ENCODE measurements around the gene AAGAB. TPM values are rescaled to one million over a fixed set of nuclear protein-coding genes. Genes with fewer than 3 reads are reported as not detected.

AAGAB gene
- total RNA-seq, 1 experiment from 2014 or later = 34.9 TPM

GRCh38 chr15:67219288-67219687 lies 35.2 kb downstream of the AAGAB start:
- in situ Hi-C loops (cut with HindIII; ENCODE audit: low pct_unique_long_range_greater_than_20kb, low sequenced_read_pairs) = no loop called here
- no peak for DNase-seq (ENCODE audit: low read depth)

GRCh38 chr15:67218428-67218827 lies 36.0 kb downstream of the AAGAB start:
- in situ Hi-C loops (cut with HindIII; ENCODE audit: low pct_unique_long_range_greater_than_20kb, low sequenced_read_pairs) = no loop called here
- DNase-seq (ENCODE audit: low read depth) = no peak

- no peak for DNase-seq (ENCODE audit: low read depth)
Observed at GRCh38 chr15:67216859-67217258, 37.6 kb downstream of the AAGAB start.

GRCh38 chr15:67215102-67215501 lies 39.4 kb downstream of the AAGAB start:
- DNase-seq (ENCODE audit: low read depth) = no peak
- in situ Hi-C loops (cut with HindIII; ENCODE audit: low pct_unique_long_range_greater_than_20kb, low sequenced_read_pairs) = no loop called here

More at GRCh38 chr15:67216859-67217258, 37.6 kb downstream of the AAGAB start:
- in situ Hi-C loops (cut with HindIII; ENCODE audit: low pct_unique_long_range_greater_than_20kb, low sequenced_read_pairs) = no loop called here

- in situ Hi-C loops (cut with HindIII; ENCODE audit: low pct_unique_long_range_greater_than_20kb, low sequenced_read_pairs) = no loop called here
- no peak for DNase-seq (ENCODE audit: low read depth)
Observed at GRCh38 chr15:67212684-67213367, 41.6 kb downstream of the AAGAB start.

GRCh38 chr15:67210555-67211168 lies 43.8 kb downstream of the AAGAB start:
- in situ Hi-C loops (cut with HindIII; ENCODE audit: low pct_unique_long_range_greater_than_20kb, low sequenced_read_pairs) = no loop called here
- DNase-seq (ENCODE audit: low read depth) = no peak

- in situ Hi-C loops (cut with HindIII; ENCODE audit: low pct_unique_long_range_greater_than_20kb, low sequenced_read_pairs) = no loop called here
- DNase-seq (ENCODE audit: low read depth) = no peak
Observed at GRCh38 chr15:67208396-67208795, 46.1 kb downstream of the AAGAB start.

- in situ Hi-C loops (cut with HindIII; ENCODE audit: low pct_unique_long_range_greater_than_20kb, low sequenced_read_pairs) = no loop called here
- DNase-seq (ENCODE audit: low read depth) = no peak
Observed at GRCh38 chr15:67207555-67208207, 46.8 kb downstream of the AAGAB start.

GRCh38 chr15:67202991-67203390 lies 51.5 kb downstream of the AAGAB start:
- DNase-seq (ENCODE audit: low read depth) = no peak
- in situ Hi-C loops (cut with HindIII; ENCODE audit: low pct_unique_long_range_greater_than_20kb, low sequenced_read_pairs) = no loop called here

GRCh38 chr15:67202091-67202490 lies 52.4 kb downstream of the AAGAB start:
- in situ Hi-C loops (cut with HindIII; ENCODE audit: low pct_unique_long_range_greater_than_20kb, low sequenced_read_pairs) = no loop called here
- DNase-seq (ENCODE audit: low read depth) = no peak

- in situ Hi-C loops (cut with HindIII; ENCODE audit: low pct_unique_long_range_greater_than_20kb, low sequenced_read_pairs) = no loop called here
- DNase-seq (ENCODE audit: low read depth) = no peak
Observed at GRCh38 chr15:67201136-67201535, 53.3 kb downstream of the AAGAB start.

- in situ Hi-C loops (cut with HindIII; ENCODE audit: low pct_unique_long_range_greater_than_20kb, low sequenced_read_pairs) = no loop called here
- DNase-seq (ENCODE audit: low read depth) = no peak
Observed at GRCh38 chr15:67199881-67200763, 54.3 kb downstream of the AAGAB start.

GRCh38 chr15:67199391-67199790 lies 55.1 kb downstream of the AAGAB start:
- DNase-seq (ENCODE audit: low read depth) = no peak
- in situ Hi-C loops (cut with HindIII; ENCODE audit: low pct_unique_long_range_greater_than_20kb, low sequenced_read_pairs) = no loop called here

- in situ Hi-C loops (cut with HindIII; ENCODE audit: low pct_unique_long_range_greater_than_20kb, low sequenced_read_pairs) = no loop called here
Observed at GRCh38 chr15:67198157-67198754, 56.2 kb downstream of the AAGAB start.

GRCh38 chr15:67197364-67197695 lies 57.1 kb downstream of the AAGAB start:
- DNase-seq (ENCODE audit: low read depth) = no peak
- in situ Hi-C loops (cut with HindIII; ENCODE audit: low pct_unique_long_range_greater_than_20kb, low sequenced_read_pairs) = no loop called here

More at GRCh38 chr15:67198157-67198754, 56.2 kb downstream of the AAGAB start:
- no peak for DNase-seq (ENCODE audit: low read depth)

- DNase-seq (ENCODE audit: low read depth) = peak; percentile 76
- in situ Hi-C loops (cut with HindIII; ENCODE audit: low pct_unique_long_range_greater_than_20kb, low sequenced_read_pairs) = no loop called here
Observed at GRCh38 chr15:67196672-67197363, 57.6 kb downstream of the AAGAB start.

- DNase-seq (ENCODE audit: low read depth) = no peak
- in situ Hi-C loops (cut with HindIII; ENCODE audit: low pct_unique_long_range_greater_than_20kb, low sequenced_read_pairs) = no loop called here
Observed at GRCh38 chr15:67196222-67196621, 58.2 kb downstream of the AAGAB start.

GRCh38 chr15:67195305-67195704 lies 59.2 kb downstream of the AAGAB start:
- in situ Hi-C loops (cut with HindIII; ENCODE audit: low pct_unique_long_range_greater_than_20kb, low sequenced_read_pairs) = no loop called here
- DNase-seq (ENCODE audit: low read depth) = no peak
